Esophagus squamous epithelium (tissue), 5 donors: Measurements from ENCODE around the gene FOXK2. TPM values are rescaled to one million over a fixed set of nuclear protein-coding genes. Genes with fewer than 3 reads are reported as not detected.

Source experiments
- DNase-seq: peaks from one replicate; lab custom pipeline; 2025; lab: John Stamatoyannopoulos, UW
- H3K27ac ChIP-seq, 4 donors: fragments of 200-600 bp; sonication (generic); one replicate each; pipeline ENCODE4 v1.5.1; 2016 to 2019; ENCODE audit warnings: mild to moderate bottlenecking in 1 of 4
- H3K27me3 ChIP-seq, 4 donors: fragments of 200-600 bp; sonication (generic); 1 replicate in 3 of 4; 2 replicates in 1 of 4; pipeline versions ENCODE4 v1.5.1 to v1.6.0; 2017 to 2021; ENCODE audit warnings: antibody characterized with exemption in 1 of 4
- H3K36me3 ChIP-seq, 3 donors: fragments of 200-600 bp; sonication (generic); one replicate each; pipeline ENCODE4 v1.5.1; 2016 to 2019
- H3K4me1 ChIP-seq, 3 donors: fragments of 200-600 bp; sonication (generic); one replicate each; pipeline ENCODE4 v1.5.1; 2017 to 2019
- H3K4me3 ChIP-seq, 4 donors: fragments of 200-600 bp; sonication (generic); 1 replicate in 3 of 4; 2 replicates in 1 of 4; pipeline ENCODE4 v1.5.1; 2016 to 2019; ENCODE audit warnings: mild to moderate bottlenecking in 2 of 4, moderate library complexity in 1 of 4
- H3K9me3 ChIP-seq, 3 donors: fragments of 200-600 bp; sonication (generic); one replicate each; pipeline ENCODE4 v1.5.1; 2016 to 2019
- CTCF ChIP-seq, 6 experiments: fragments of 450-650 bp in 4 of 6; fragments of 200-600 bp in 2 of 6; sonication (generic) in 2 of 6; IDR thresholded peaks; one replicate each; pipeline ENCODE4 v1.5.1; 2016 to 2019; ENCODE audit warnings: antibody characterized with exemption in 6 of 6, mild to moderate bottlenecking in 4 of 6, moderate library complexity in 4 of 6
- POLR2A ChIP-seq, 4 donors: fragments of 450-650 bp; IDR thresholded peaks; one replicate each; pipeline ENCODE4 v1.6.1; 2017; ENCODE audit warnings: antibody characterized with exemption in 4 of 4, mild to moderate bottlenecking in 4 of 4, moderate library complexity in 3 of 4
- WGBS, 2 donors: methylation state at CpG; one replicate each; pipeline ENCODE4 v1.1.5; 2018; 5-methylcytosine and 5-hydroxymethylcytosine counted together
- intact Hi-C: fragments of 100-400 bp; cut with DNase I; formaldehyde crosslinking; loops from one replicate; pipeline ENCODE4 v1.15.0; 2022
- total RNA-seq, 4 donors: library from RNA; depleted of rRNA; stranded (reverse); fragments of >200 nt; gene quantifications; one replicate each; pipeline ENCODE4 v1.1.0, GENCODE V29; 2016
- donor health status: DM: yes; HTN: yes; CAD: no.

Gene FOXK2
- total RNA-seq, 4 donors from 2014 or later: 26.3 to 38.2 (median 34.5) TPM

DNA sequence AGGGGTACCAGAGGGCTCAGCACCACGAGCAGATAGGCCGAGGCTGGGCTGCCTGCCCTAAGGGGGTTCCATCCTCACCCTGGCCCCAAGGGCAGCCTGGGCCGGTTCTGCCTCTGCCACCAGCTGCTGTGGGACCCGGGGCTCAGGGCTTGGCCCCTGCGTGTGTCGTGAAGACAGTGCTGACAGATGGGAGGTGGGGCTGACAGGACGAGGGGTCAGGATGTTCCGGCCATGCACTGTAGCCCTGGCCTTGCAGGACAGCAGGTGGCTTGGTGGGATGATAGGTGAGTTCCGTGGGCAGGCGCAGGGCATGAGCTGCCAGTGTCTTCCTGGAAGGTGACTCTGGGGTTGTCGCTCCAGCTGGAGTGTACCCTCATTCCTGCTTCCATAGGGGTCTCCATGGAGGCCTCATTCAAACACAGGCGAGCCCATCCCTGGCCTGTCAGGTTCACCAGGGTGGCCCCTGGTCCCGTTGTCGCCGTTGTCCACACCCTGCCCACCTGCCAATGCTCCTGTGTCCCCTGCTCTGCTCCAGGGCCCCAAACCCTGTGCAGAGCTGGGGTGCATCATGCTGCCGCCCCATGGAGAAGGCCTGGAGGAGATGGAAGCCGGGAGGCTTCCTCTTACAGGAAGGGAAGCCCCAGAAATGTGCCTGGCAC, 71.5 kb downstream of the FOXK2 start:
- no peak for DNase-seq
- intact Hi-C loops: loop anchor here (10.0 kb wide), 1 partner anchor 164 kb away; the partner anchor contains the start of gene TBCD
- no peak overlapping the region for H3K4me3 ChIP-seq
- peaks cover 10 to 36% (median 19%) of the 10 kb centered on the region in 3 donors for H3K36me3 ChIP-seq
- H3K27me3 ChIP-seq: no peaks in the 10 kb centered on the region
- no peak for TF ChIP-seq POLR2A (IDR thresholded peaks at IDR 0.05)
- peaks cover 29 to 67% (median 42%) of the 10 kb centered on the region in 3 donors for H3K4me1 ChIP-seq
- no peaks in the 10 kb centered on the region for H3K9me3 ChIP-seq
- WGBS, 2 donors: 64 to 67% methylated on average over 2 to 11 of the region's 17 CpGs
- peak overlapping the region; percentile 89 to 99 (median 94) for H3K27ac ChIP-seq

DNA sequence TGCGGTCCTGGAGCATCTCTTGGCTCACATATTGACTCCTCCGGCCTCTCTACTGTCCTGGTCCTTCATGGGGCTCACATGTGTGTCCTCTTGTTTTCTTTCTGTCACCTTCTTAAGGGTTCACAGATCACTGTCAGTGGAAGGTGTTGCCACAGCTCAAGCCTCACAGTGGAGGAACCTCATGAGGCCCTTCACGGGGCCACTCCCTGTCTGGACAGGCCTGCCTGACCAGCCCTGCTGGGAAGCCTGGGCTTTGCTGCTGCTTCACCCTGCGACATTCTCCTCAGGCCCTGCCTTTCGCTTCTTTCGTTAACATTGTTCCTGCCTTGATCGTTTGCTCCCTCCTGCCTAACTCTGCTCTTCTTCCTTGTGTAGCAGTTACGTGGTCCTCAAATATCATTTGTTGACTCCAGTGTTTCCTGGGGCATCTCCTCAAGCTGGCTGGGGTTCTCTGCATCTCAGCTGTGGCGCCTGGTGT, 72.8 kb downstream of the FOXK2 start:
- Histone ChIP-seq H3K4me1 (peaks cover 29 to 67% (median 42%) of the 10 kb centered on the region in 3 donors), H3K27me3 (no peaks in the 10 kb centered on the region), H3K9me3 (no peaks in the 10 kb centered on the region), H3K27ac (peak overlapping the region; percentile 89 to 99 (median 94)), H3K36me3 (peaks cover 3 to 38% (median 27%) of the 10 kb centered on the region in 3 donors), H3K4me3 (peak overlapping the region; percentile 49 to 87 (median 62))
- WGBS, 2 donors: 44 to 45% methylated on average over 8 of the region's 9 CpGs
- no peak for DNase-seq
- TF ChIP-seq POLR2A (IDR thresholded peaks at IDR 0.05): no peak
- no peak for TF ChIP-seq CTCF (IDR thresholded peaks at IDR 0.05)
- intact Hi-C loops: loop anchor here (10.0 kb wide), 1 partner anchor 162 kb away; the partner anchor contains the start of gene TBCD

DNA sequence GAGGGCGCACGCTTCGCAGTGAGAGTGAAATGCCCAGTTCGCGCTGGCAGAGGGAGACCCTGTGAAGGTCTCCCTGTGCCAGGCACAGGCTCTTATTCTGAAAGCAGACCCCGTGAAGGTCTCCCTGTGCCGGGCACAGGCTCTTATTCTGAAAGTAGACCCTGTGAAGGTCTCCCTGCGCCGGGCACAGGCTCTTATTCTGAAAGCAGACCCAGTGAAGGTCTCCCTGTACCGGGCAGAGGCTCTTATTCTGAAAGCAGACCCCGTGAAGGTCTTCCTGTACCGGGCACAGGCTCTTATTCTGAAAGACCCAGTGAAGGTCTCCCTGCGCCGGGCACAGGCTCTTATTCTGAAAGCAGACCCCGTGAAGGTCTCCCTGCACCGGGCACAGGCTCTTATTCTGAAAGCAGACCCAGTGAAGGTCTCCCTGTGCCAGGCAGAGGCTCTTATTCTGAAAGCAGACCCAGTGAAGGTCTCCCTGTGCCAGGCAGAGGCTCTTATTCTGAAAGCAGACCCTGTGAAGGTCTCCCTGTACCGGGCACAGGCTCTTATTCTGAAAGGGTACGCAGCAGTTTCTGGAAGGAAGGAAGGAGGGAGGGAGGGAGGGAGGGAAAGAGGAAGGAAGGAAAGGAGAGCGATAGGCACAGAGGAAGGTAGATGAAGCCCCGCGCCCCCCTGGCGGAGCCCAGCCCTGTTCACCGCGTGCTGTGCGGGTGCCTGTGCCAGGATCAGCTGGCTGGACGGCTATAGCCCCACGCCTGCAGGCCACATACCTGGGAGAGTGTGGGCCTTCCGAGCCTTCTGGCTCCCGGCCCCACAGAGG, 73.4 kb downstream of the FOXK2 start:
- H3K9me3 ChIP-seq: no peaks in the 10 kb centered on the region
- 0 to 1% methylated on average over 12 to 16 of the region's 29 CpGs for WGBS, 2 donors
- peaks cover 29 to 67% (median 42%) of the 10 kb centered on the region in 3 donors for H3K4me1 ChIP-seq
- TF ChIP-seq CTCF (IDR thresholded peaks at IDR 0.05): no peak
- no peak for TF ChIP-seq POLR2A (IDR thresholded peaks at IDR 0.05)
- peak overlapping the region; percentile 89 to 99 (median 94) for H3K27ac ChIP-seq
- H3K36me3 ChIP-seq: peaks cover 0 to 38% (median 20%) of the 10 kb centered on the region in 3 donors
- intact Hi-C loops: loop anchor here (10.0 kb wide), 1 partner anchor 162 kb away; the partner anchor contains the start of gene TBCD
- no peaks in the 10 kb centered on the region for H3K27me3 ChIP-seq
- DNase-seq: no peak
- peak overlapping the region; percentile 49 to 87 (median 62) for H3K4me3 ChIP-seq

GRCh38 chr17:82593590-82594087, 74.1 kb downstream of the FOXK2 start:
- intact Hi-C loops: loop anchor here (10.0 kb wide), 1 partner anchor 161 kb away; the partner anchor contains the start of gene TBCD
- TF ChIP-seq POLR2A (IDR thresholded peaks at IDR 0.05) (no peak), CTCF (IDR thresholded peaks at IDR 0.05) (no peak)
- H3K36me3 ChIP-seq: peaks cover 0 to 38% (median 18%) of the 10 kb centered on the region in 3 donors
- peak overlapping the region; percentile 89 to 99 (median 94) for H3K27ac ChIP-seq
- H3K27me3 ChIP-seq: no peaks in the 10 kb centered on the region
- no peaks in the 10 kb centered on the region for H3K9me3 ChIP-seq
- WGBS, 2 donors: 40 to 52% methylated on average over 8 to 9 of the region's 29 CpGs
- peaks cover 29 to 67% (median 42%) of the 10 kb centered on the region in 3 donors for H3K4me1 ChIP-seq
- DNase-seq: no peak
- H3K4me3 ChIP-seq: peak overlapping the region; percentile 49 to 87 (median 62)

DNA sequence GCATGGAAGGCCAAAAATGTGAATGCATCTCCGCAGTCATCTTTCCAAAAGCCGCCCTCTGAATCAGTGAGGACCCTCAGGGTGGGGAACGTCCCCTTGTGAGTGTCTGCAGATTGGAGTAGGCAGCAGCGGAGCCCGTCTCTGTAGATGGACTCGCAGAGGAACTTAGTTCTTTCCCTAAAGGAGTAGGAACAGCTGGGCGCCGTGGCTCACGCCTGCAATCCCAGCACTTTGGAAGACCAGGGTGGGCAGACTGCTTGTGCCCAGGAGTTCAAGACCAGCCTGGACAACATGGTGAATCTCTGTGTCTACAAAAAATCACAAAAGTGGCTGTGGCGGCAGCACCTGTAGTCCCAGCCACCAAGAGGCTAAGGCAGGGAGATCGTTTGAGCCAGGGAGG, 75.0 kb downstream of the FOXK2 start:
- Histone ChIP-seq H3K36me3 (peaks cover 0 to 46% (median 20%) of the 10 kb centered on the region in 3 donors), H3K27ac (no peak overlapping the region), H3K4me3 (no peak overlapping the region), H3K4me1 (peaks cover 29 to 58% (median 42%) of the 10 kb centered on the region in 3 donors), H3K27me3 (no peaks in the 10 kb centered on the region), H3K9me3 (no peaks in the 10 kb centered on the region)
- 88 to 91% methylated on average over 9 to 11 of the region's 11 CpGs for WGBS, 2 donors
- no peak for DNase-seq
- TF ChIP-seq POLR2A (IDR thresholded peaks at IDR 0.05): no peak
- TF ChIP-seq CTCF (IDR thresholded peaks at IDR 0.05): no peak
- intact Hi-C loops: loop anchor here (10.0 kb wide), 1 partner anchor 160 kb away; the partner anchor contains the start of gene TBCD
